ENCODE data around the gene MPRIP.

MPRIP gene

DNA sequence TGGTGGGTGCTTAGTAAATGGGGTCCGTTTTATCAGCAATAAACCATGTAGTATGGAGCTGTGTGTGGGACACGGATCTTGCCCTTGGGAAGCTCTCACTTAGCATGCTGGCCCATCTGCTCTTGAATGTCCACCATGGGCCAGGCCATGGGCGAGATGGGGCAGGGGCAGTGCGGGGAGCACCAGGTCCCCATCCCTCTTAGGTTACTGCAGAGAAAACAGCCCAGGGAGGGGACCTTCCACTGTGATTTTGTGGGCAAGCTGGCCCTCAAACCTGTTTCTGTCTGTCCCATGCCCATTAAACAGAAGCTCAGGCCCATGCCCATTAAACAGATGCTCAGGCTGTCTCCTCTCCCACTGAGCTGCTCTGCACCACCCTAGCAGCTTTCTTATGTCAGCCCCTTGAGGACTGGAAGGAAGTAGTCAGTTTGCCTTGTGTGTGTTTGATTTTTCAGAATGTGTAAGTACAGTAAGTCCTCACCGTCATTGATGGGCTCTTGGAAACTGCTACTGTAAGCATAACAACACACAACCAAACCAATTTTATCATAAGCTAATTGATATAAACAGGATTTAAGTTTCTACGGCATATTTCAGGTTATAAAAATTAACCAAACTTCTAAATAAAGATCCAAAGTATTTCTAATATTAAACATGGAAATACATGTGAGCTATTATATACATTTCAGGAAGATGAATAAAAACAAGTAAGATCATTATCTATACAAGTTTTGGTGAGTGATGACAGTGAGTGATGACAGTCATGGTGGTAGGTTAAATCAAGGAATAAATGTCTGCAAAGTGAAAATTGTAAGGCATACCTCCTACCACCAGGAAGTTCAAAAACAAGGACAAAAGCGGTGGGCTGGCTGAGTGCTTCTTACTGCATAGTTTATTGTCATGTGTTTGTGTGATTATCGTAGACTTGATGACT, 11.5 kb downstream of the MPRIP start:
- DNase-seq: no peak

DNA sequence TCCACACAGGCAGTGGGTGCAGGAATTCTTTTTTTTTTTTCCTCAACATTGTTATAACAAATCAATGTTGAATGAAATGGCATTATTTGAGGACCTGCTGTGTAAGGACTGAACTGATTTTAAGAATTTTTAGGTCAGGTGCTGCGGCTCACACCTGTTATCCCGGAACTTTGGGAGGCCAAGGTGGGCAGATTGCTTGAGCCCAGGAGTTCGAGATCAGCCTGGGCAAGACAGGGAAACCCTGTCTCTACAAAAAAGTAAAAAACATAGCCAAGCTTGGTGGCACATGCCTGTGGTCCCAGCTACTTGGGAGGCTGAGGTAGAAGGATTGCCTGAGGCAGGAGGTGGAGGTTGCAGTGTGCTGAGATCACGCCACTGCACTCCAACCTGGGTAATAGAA, 12.4 kb downstream of the MPRIP start:
- no peak for DNase-seq

DNA sequence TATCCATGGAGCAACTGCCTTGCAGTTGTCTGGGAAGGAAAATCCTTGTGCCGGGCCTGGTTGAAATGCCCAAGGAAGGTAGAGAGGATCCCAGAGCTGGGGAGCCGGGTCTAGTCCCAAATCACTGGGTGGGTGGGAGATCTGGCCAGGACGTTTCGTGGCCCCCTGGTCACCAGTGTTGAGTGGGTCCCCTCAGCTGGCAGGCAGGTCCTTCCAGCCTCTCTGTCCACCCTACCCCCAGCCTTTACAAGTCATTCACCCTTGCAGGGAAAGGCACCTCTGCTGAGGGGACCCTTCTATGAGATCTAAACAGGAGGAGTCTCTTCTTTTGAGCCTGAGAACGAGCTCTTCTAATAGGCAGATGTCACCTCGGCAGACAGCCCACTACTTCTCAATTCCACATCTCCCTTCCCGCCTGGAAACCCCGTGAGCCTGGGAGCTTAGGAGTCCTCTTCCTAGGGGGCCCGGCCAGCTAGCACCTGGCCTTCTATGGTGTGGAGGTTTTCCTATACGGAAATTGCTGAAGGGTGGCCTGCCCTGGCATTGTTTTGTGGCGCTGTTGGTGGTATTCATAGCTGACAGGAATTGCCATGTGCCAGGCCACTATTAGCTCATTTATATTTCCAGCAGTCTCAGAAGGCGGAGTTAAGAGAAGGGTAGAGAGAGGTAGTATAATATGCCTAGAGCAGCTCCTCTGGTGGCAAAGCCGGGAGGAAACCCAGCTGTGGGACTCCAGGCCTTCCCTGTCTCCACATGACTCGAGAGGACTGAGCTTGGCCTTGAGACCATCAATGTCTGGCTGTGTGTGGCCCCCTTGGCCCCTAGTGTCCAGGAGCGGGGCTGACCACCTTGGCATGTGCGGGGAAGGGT, 13.3 kb downstream of the MPRIP start:
- DNase-seq: no peak

DNA sequence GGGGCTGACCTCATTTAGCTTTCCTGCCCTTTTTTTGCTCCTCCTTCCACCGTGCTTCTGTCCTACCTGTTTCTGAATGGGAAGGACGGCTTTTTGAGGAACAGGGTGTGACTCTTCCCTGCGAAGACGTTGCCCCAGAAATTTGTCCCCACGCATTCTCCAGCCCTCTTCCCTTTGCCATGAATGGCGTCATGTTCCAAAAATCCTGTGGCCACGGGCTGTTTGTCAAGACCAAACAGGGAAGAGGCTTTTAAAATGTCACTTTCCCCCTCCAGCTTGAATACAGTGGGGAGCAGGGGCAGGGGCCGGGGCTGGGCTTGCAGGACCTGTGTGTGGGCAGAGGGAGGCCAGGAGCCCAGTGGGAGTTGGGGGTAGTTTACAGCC, 13.9 kb downstream of the MPRIP start:
- no peak for DNase-seq

DNA sequence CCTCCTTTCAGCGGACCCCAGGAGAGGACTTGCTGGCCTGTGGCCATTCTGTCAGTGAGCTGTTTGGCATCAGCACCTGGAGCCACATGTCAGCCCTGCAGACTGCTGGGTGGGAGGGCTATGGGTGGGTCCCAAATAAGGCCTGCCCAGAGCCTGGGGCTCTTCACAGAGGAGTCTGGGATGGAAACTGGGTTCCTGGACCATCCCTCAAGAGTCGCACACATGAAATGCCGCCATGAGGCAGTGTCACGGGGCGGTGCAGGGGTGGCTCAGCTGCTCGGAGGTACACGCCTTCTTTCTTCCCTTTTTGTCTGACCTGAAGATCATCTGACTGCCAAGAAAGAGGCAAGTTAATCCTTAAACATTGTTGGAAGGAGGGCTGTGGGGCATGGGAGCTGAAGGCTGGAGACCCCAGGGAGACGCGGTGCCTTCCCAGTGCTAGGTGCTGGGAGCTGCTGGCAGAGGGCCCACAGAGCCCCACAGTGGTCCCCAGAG, 14.8 kb downstream of the MPRIP start:
- no peak for DNase-seq

DNA sequence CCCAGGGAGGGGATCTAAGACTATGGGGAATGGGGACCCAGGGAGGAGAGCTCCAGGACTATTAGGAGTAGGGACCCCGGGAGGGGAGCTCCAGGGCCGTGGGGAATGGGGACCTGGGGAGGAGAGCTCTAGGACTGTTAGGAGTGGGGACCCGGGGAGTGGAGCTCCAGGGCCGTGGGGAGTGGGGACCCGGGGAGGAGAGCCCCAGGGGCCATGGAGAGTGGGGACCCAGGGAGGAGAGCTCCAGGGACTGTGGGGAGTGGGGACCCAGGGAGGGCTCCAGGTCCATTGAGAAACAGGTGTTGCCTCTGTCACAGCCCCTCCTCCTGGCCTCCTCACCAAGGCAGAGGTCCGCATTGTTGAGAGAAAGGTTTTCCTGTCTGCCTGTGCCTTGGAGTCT, 16.0 kb downstream of the MPRIP start:
- no peak for DNase-seq

DNA sequence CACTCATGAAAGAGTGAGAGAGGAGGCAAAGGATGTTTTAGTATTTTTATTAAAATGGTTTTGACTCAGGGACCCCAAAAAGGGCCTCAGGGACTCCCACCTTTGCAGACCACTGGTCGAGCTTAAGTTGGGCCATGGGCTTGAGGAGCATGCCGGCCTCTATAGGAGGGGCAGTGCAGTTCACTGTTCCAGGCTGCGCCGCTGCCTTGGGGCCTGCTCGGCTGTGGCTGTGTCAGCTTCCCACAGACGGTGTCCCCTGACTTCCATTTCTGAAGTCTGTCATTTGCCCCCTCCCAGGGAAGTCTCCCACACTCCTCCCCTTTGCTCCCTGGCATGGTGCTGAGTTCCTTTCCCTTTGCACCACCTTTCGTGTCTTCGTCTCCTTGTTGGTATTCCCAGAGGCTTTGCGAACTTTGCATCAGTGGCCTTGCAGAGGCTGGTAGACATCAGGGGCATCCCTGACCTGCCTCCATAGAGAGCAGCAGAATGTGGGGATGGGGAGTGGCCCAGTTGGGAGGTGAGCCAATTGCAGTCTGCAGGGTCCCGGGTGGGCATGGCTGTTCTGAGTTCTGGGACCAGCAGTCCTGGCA, 17.1 kb downstream of the MPRIP start:
- DNase-seq: no peak

DNA sequence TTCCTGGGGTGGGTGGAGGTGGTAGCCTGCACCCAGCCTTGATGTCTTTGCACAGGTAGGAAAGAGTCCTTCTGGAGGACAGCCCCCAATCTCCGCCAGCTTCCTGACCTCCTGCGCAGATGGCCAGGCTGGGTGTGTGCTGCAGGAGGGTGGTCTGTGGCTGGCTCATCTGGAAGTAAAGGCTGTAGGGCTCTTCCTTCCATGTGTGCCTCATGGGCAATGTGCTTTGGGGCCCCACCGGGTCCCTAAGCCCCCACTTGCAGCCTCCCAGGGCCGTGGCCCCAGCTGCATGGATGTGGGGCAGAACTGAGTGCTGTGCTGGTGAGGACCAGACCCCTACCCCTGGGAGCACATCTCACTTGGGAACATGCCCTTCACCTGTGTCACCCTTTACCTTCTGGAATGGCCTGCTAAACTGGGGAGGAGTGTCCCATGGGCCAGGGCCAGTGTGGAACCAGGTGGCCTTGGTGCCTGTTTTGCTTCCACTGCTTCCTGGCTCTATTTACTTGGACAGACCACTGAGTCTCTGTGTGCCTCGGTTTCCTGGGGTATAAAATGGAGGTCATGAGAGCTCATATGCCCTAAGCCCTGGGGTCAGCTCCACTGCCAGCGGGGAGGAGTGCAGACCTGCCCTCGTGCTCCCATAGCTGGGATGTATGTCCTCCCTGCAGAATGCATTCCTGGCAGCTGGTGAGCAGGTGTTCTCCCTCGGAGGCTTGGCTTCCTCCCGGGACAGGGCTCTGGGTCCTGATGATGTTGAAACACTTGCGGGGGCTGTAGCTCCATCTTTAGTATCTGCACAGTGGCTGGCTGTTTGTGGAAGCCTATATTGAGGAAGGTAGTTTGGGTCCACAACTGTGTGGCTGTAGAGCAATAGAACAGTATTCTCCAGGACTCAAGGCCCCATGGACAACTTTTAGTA, 18.0 kb downstream of the MPRIP start:
- no peak for DNase-seq

DNA sequence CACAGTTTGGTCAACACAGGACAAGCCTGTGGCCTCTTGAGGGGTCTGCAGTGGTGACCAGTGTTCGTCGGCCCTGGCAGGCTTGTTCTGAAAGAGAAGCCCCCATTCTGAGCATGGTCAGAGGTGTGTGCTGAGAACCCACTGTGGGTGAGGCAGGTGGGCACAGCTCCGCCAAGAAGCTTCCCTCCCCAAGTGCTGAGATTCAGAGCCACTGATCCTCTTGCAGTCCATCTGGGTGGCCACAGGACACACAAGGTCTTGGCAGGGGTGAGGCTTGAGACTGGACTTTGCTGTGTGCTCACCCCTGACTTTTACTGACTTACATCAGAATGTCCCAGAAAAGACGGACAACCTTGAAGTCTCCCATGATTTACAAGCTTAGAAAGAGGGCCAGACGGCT, 18.7 kb downstream of the MPRIP start:
- no peak for DNase-seq

DNA sequence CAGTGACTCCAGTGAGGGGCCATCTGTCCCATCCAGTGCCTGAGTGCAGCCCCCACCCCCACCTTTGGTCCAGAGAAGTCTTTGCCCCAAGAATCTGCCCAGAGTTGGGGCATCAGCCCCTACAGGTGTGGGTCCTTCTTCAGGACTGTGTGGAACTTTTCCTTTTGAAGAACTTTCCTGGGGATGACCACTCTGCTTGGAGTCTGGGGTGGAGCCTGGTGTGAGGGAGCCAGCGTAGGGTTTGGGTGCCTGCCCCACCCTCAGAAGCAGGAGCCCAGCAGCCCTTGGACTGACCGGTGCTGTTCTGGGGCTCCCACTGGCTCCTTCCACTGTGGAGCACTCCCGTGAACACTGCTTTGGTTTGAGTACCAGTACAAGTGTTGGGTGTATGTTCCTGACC, 19.3 kb downstream of the MPRIP start:
- no peak for DNase-seq

DNA sequence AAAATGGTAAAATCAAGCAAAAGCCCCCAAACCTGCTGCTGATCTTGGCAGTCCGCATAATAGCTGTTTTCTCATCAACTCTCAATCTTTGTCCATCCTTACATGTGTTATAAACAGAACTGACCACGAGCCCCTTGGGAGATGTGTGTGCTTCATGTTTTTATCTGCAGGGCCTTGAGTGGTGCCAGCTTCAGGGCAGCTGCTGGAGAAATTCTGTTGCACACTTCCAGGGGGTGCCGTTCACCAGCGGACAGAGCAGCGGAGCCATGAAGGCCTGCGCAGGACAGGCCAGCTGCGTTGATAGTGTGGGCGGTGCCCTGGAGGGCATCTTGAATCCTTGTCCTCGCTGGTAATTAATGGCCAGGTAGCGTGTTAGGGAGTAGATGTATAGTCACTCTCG, 20.1 kb downstream of the MPRIP start:
- DNase-seq: no peak

DNA sequence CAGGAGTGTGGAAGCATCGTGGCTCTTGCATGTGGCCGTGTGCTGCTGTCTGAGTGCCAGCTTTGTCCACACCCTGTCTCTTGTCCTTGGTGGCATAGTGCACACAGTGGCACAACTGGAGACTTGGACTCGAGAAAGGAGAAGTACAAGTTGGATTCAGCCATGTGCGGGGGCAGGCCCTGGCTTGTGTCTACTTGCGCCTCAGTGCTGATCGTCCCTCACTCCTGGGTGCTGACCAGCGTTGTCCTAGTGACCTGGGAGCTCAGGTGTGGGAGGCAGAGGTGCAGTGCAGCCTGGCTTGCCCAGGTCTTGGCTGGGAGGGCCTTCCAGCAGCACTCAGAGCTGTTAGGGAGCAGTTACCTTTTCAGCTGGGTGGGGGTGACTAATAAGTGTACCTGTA, 20.6 kb downstream of the MPRIP start:
- no peak for DNase-seq

DNA sequence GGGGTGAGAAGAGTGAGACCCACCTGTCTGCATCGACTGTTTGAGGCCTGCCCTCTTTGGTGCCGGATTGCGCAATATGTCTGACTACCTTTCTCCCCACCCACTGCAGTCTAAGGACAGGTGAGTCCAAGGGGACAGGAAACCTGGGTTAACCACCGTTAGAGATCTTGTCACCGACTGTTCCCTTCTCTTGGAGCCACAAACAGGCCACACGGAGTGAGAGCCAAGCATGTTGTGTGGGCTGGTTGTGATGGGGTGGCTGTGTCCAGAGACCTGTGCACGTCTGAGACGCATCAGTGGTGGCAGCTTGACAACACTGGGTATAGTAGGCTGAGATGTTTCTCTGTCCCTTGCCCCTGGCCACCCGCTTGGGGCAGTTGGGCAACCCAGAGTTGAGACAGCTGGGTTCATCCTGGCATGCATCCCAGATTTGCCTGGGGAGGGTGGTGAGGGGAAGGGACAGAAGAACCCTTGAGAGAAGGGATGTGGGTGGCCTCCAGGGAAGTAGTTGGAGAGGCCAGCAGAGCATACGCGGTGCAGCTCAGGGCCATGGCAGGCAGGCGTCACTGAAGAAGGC, 21.4 kb downstream of the MPRIP start:
- no peak for DNase-seq

DNA sequence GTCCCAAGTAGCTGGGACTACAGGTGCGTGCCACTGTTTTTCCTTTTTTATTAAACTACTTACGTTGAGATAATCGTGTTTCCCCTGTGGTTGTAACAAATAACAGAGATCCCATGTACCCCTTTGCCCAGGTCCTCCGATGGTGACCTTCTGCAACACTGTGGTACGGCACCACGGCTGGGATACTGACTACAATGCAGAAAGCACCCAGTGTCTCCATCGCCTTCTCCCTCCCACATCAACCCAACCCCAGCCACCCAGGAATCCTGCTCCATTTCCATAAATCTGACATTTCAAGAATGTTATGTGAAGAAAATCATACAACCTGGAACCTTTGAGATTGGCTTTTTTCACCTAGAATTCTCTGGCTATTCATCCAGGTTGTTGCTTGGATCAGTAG, 22.1 kb downstream of the MPRIP start:
- DNase-seq: no peak

DNA sequence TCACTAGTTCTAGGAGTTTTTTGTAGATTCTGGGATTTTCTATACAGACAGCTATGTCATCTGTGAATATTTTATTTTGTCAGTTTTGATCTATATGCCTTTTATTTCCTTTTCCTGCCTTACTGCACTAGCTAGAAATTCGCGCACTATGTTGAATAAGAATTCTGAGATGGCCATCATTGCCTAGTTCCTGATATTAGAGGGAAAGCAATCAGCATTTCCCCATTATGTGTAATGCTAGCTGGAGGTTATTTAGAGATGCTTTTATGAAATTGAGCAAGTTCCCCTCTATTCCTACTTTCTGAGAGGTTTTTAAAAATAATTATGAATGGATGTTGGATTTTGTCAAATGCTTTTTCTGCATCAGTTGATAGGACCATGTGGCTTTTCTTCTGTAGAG, 23.8 kb downstream of the MPRIP start:
- no peak for DNase-seq

DNA sequence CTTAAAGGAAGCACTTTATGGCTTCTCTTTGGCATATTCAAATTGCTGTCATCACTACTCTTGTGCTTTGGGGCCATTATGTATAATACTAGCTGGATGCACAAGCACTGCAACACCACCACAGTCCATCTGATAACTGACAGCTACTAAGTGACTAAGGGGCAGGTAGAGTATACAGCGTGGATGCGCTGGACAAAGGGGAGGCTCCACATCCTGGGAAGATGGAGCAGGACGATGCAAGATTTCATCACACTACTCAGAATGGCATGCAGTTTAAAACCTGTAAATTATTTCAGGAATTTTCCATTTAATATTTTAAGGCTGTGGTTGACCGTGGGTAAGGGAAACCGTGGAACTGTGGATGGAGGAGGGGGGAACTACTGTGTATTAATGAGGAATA, 25.0 kb downstream of the MPRIP start:
- DNase-seq: no peak

DNA sequence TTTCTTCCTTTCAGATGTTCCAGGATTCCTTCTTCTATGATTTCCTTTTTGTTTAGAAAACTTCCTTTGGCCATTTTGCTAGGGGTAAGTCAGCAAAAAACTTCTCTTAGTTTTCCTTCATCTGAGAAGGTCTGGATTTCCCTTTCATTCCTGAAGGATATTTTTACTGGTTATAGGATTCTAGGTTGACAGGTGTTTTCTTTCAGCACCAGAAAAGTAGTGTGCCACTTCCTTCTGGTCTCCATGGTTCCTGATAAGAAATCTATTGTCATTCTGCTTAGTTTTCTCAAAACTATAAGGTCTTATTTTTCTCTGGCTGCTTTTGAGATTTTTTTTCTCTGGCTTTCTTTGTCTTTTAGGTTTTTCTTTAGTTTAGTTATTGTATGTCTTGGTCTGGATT, 27.6 kb downstream of the MPRIP start:
- DNase-seq: no peak

DNA sequence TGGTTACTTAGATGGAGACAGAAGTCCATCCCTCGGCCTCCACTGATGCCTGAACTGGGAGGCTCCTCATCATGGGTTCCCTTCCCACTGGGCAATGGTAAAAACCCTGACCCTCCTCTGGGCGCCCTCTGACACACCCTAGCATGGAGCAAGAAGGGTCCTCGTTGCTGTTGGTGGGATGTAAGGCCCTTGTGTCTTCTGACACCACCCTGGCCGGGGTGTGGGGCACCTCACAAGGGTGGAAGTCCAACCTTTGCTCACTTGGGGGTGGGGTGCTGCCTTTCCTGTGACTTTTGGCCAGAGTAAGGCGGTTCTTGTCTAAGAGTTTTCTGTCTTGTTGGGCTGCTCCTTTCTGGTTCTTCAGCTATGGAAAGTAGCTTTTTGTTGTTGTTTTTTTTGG, 28.7 kb downstream of the MPRIP start:
- no peak for DNase-seq

DNA sequence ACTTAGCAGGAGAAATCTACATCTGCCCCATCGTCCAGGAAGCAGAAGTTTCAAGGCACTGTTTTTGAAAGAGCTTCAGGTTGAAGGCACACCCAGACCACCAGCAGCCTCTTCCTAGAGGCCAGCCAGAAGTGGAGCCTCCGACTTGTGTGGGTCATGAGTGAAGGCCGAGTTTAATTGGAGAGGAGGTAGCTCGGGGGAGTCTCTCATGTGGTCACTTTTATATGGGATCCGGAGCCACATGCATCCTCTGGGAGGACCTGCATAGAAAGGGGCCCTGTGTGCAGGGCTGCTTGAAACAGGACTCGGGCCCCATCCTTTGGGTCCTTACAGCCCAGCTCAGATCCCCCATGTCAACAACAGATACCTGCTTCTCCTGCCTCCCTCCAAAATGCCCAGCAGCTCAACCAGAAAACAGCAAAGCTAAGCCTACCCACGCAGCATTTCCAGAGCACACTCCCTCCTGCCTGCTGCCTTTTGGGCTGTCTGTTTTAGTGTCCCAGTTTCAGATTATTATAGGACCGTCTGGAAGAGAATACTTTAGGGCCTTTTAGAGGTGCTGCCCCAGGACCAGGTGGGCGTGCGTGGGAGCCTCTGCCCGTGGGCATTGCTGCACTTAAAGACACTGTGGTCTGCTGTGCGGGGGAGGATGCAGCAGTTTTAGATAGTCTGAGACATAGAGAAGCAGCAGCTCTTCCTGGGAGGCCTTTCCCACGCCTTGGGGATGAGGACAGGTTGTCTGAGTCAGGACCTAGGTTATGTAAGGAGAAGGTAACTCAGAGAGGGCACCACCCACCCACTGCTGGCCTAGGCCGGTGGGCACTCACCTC, 29.5 kb downstream of the MPRIP start:
- no peak for DNase-seq

DNA sequence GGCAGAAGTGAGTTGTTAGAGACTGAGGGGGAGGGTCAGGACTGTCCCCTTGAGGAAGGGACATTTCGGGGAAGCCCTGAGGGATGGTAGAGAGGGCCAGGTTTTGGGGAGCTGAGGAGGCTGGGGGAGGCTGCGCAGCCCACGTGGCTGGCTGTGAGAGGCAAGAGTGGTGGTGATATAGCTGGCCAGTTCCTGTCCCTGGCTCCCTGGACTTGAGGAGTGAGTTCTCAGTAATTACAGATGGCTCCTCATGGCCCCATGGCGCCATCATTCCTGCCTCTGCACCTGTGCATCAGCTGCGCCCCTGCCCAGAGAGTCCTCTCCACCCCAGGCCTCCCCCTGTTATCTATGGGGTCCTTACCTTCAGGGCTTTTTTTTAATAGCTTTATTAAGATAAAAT, 30.3 kb downstream of the MPRIP start:
- DNase-seq: no peak

DNA sequence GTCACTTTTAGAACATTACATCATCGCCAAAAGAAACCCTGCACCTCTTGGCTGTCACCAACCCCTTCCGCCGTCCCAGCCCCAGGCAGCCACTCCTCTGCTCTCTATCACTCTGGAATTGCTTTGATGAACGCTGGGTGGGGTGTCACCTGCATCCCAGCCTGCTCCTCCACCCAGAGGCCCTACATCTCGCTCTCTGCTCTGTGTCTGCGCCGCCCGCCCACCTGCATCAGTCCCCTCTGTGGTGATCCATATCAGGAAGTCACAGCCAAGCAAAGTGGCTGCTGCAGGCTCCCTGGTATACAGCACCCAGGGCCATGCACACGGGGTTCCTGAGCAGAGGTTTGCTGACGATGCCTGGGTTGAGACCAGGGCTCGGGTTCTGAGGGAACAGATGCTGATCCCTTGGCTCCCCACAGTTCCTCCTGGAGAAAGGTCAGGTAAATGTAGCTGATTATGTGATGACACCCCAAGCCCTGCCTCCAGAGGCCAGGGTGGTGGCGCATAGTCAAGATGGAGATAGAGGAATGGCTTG, 30.8 kb downstream of the MPRIP start:
- no peak for DNase-seq

Data from NK-92 treated with Interleukin-12 subunit alpha and Interleukin-12 subunit beta, amount 100 ng/mL, for 24 hours (cell line).